Measurements from ENCODE around the gene TENM3. TPM values are rescaled to one million over a fixed set of nuclear protein-coding genes. Genes with fewer than 3 reads are reported as not detected.

TENM3 gene
- total RNA-seq, 1 donor from 2014 or later: not detected

- intact Hi-C loops (cut with micrococcal nuclease): no loop called here
- H3K27me3 Mint-ChIP-seq: no peaks in the 10 kb centered on the region
- H3K27ac Mint-ChIP-seq: no peak overlapping the region
- ATAC-seq (ENCODE audit: low read depth) (no peak), DNase-seq (no peak)
- TF ChIP-seq CTCF (IDR thresholded peaks at IDR 0.05): no peak
- H3K36me3 Mint-ChIP-seq (ENCODE audit: low read depth): no peaks in the 10 kb centered on the region
- ChIA-PET CTCF (no interaction called here), POLR2A (no interaction called here)
- no peaks in the 10 kb centered on the region for H3K4me1 Mint-ChIP-seq
- H3K9me3 Mint-ChIP-seq: no peaks in the 10 kb centered on the region
- no peak overlapping the region for H3K4me3 Mint-ChIP-seq
These were observed 101.8 kb downstream of the TENM3 start for GRCh38 chr4:182344968-182345367.

GRCh38 chr4:182346250-182346649, 103.0 kb downstream of the TENM3 start:
- H3K27ac Mint-ChIP-seq: no peak overlapping the region
- no peak for DNase-seq
- ATAC-seq (ENCODE audit: low read depth): no peak
- H3K9me3 Mint-ChIP-seq: no peaks in the 10 kb centered on the region
- ChIA-PET CTCF (no interaction called here), POLR2A (no interaction called here)
- intact Hi-C loops (cut with micrococcal nuclease): no loop called here
- no peaks in the 10 kb centered on the region for H3K36me3 Mint-ChIP-seq (ENCODE audit: low read depth)
- H3K4me1 Mint-ChIP-seq: no peaks in the 10 kb centered on the region
- no peak overlapping the region for H3K4me3 Mint-ChIP-seq
- no peaks in the 10 kb centered on the region for H3K27me3 Mint-ChIP-seq
- TF ChIP-seq CTCF (IDR thresholded peaks at IDR 0.05): no peak

DNA sequence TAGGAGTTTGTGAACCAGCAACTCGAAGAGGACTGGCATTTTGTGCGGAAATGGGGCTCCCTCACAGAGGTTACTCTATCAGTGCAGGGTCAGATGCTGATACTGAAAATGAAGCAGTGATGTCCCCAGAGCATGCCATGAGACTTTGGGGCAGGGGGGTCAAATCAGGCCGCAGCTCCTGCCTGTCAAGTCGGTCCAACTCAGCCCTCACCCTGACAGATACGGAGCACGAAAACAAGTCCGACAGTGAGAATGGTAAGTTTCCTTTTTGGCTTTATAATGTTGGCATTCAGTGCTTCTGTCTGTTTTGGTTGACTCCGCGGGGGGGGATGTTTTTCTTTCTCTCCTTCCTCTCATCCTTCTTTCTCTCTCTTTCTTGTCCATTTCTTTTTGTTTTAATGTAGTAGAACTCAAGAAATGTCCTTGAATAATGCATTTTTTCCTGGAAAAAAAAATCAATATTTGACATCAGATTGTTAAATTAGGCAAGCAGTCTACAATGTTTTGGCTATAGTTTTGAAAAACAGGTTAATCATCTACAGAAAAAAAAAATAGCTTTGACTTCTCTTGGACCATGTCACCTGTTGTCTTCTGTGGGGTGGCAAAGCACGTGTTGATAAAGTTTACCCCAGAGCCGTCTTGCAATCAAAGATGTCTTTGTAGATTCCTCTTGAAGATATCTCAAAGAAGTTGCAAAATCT, 103.6 kb downstream of the TENM3 start:
- DNase-seq (no peak), ATAC-seq (ENCODE audit: low read depth) (no peak)
- ChIA-PET CTCF (no interaction called here), POLR2A (no interaction called here)
- Mint-ChIP-seq H3K27ac (no peak overlapping the region), H3K4me3 (no peak overlapping the region), H3K4me1 (no peaks in the 10 kb centered on the region), H3K9me3 (no peaks in the 10 kb centered on the region), H3K27me3 (no peaks in the 10 kb centered on the region), H3K36me3 (ENCODE audit: low read depth) (no peaks in the 10 kb centered on the region)
- intact Hi-C loops (cut with micrococcal nuclease): no loop called here
- TF ChIP-seq CTCF (IDR thresholded peaks at IDR 0.05): no peak

GRCh38 chr4:182348779-182349326, 105.7 kb downstream of the TENM3 start:
- peaks cover 2% of the 10 kb centered on the region for H3K9me3 Mint-ChIP-seq
- ATAC-seq (ENCODE audit: low read depth) (no peak), DNase-seq (no peak)
- H3K36me3 Mint-ChIP-seq (ENCODE audit: low read depth): no peaks in the 10 kb centered on the region
- ChIA-PET CTCF (no interaction called here), POLR2A (no interaction called here)
- H3K4me1 Mint-ChIP-seq: no peaks in the 10 kb centered on the region
- no peaks in the 10 kb centered on the region for H3K27me3 Mint-ChIP-seq
- intact Hi-C loops (cut with micrococcal nuclease): no loop called here
- TF ChIP-seq CTCF (IDR thresholded peaks at IDR 0.05): no peak
- no peak overlapping the region for H3K27ac Mint-ChIP-seq
- no peak overlapping the region for H3K4me3 Mint-ChIP-seq

- Mint-ChIP-seq H3K27ac (no peak overlapping the region), H3K36me3 (ENCODE audit: low read depth) (no peaks in the 10 kb centered on the region), H3K4me1 (no peaks in the 10 kb centered on the region), H3K9me3 (peaks cover 4% of the 10 kb centered on the region), H3K27me3 (no peaks in the 10 kb centered on the region), H3K4me3 (no peak overlapping the region)
- TF ChIP-seq CTCF (IDR thresholded peaks at IDR 0.05): no peak
- ATAC-seq (ENCODE audit: low read depth) (no peak), DNase-seq (no peak)
- intact Hi-C loops (cut with micrococcal nuclease): no loop called here
- ChIA-PET CTCF (no interaction called here), POLR2A (no interaction called here)
These were observed 106.8 kb downstream of the TENM3 start for GRCh38 chr4:182350041-182350440.
